HG03025 (cell line): ENCODE measurements around the gene CBR4.

Source experiments
- ATAC-seq: cut with Tn5 transposase; IDR thresholded peaks from one replicate; pipeline ENCODE4 v1.9.1; 2021; ENCODE audit warnings: mild to moderate bottlenecking, moderate library complexity; ENCODE audit not compliant: unreplicated experiment, low FRiP score

Gene CBR4

DNA sequence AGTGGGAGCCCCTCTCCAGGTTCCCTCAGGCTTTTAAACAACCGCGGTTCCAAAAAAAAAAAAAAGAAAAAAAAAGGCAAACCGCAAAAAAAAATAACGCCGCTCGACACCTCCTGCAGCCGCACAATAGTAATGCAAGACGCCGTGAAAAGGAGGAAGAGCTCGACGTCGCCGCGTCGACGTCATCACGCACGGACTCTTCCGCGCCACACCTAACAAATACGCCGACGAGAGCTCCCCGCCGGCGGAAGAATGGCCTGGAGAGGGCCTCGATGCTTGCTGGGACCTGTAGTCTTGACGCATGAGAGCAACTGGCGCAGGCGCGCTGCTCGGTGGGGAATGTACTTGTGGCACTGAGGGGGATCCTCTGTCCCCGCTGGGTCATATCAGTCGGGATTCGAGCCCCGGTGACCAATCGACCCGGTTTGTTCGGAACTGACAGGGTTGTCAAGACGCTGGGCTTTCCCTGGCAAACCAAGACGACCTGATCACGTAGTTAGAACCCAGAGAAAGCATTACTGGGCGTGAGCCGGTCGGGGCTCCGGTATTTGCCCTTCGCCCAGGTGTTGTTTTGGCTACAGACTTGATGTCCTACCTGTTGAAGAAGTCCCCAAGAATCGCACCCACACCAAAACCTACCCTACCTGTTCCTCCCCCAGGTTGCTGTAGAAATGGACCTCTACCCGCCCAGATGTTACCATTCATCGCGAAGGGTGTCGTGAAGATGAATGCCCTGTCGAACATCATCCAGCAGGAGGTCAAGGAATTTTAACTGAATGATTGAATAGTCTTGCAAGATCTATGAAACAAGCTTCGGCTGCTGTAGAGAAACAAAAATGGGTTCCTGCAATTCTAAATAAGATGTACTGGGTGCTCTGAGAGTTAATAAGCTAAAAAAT, at the start of gene CBR4:
CBR4 (minus strand) TSS at position 131 of the 899 bp plus-strand sequence. CDS start 166 bp downstream, outside the sequence.
- ATAC-seq, result peak; percentile 97

DNA sequence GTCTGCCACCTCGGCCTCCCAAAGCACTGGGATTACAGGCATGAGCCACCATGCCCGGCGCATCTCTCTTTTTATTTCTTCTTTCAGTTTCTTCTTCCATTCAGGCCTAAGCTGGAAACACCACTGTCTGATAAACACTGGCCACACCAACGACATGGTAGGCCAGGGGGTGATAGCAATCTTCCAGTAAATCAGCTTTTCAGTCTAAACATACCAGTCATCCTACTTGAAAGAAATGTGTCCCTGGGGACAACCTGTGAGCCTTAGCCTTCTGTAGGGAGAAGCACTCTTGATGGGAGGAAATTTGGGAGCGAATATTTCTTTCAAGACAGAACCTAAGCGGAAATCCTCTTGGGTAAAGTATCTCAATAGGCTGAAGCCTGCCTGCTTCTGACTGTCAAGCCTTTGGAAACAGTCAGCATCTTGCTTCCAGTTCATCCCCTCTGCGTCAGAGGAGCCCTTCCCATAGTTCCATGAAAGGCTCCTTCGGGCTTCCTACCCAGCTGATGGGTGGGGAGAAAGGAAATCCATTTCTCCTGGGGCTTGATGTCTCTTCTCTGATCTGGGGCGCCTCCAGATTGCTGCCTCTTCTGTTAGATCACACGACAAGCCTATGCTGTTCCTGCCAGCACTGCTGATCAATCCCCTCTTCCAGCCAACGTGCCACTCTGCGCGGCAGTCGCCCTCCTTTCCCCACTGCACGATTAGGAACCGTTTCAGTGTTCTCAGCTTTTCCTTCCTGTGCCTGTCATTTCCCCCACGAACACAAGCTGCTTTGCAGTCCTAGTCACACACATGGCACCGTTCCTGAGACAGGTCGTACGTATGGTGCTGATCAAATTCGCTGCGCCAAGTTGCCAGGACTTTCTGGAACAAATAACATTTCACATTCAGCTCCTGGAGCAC, 49.5 kb upstream of the CBR4 start:
- no peak for ATAC-seq

DNA sequence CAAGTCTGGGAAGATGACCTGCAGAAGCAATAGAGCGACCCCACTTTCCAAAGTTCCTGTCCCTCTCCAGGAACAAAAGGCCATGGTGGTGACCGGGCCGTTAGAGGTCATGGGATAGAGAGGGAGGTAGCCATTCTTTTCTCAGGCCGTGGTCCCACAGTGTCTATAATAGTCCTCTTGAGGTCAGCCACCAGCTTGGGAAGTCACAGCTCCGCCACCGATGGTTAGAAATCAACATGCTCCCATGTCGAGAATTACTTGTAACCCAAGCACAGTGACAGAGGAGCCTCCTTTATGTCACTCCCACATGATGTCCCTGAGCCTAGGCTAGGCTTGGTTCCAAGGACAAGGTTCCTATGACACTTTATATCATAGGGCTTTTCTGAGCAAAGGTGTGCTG, 48.3 kb upstream of the CBR4 start:
- no peak for ATAC-seq

DNA sequence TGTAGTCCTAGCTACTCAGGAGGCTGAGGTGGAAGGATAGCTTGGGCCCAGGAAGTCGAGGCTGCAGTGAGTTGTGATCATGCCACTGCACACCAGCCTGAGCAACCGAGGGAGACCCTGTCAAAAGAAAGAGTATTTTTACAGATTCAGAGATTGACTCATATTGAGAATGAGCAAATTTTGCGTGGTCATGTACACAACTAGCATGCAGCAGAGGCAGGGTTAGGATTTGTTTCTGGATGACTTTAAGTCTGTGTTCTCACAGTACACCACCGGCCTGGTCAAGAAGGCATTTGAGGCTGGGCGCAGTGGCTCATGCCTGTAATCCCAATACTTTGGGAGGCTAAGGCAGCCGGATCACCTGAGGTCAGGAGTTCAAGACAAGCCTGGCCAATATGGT, 44.8 kb upstream of the CBR4 start:
- ATAC-seq, result no peak

DNA sequence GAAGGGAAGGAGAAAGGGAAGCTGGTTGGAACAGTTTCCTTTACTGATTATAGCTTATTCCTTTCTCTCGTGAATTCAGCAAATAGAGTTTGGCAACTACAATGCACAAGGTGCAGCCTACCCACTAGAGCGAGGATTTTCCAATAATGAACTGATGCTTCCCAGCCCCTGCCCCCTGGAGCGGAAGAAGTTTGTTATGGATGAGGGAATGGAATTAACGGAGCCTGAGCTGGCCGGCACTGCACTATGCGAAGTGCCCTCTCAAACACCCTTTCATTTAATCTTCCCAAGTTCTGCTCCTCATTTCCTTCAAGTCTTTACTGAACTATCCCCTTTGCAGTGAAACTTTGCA, 42.5 kb upstream of the CBR4 start:
- no peak for ATAC-seq

DNA sequence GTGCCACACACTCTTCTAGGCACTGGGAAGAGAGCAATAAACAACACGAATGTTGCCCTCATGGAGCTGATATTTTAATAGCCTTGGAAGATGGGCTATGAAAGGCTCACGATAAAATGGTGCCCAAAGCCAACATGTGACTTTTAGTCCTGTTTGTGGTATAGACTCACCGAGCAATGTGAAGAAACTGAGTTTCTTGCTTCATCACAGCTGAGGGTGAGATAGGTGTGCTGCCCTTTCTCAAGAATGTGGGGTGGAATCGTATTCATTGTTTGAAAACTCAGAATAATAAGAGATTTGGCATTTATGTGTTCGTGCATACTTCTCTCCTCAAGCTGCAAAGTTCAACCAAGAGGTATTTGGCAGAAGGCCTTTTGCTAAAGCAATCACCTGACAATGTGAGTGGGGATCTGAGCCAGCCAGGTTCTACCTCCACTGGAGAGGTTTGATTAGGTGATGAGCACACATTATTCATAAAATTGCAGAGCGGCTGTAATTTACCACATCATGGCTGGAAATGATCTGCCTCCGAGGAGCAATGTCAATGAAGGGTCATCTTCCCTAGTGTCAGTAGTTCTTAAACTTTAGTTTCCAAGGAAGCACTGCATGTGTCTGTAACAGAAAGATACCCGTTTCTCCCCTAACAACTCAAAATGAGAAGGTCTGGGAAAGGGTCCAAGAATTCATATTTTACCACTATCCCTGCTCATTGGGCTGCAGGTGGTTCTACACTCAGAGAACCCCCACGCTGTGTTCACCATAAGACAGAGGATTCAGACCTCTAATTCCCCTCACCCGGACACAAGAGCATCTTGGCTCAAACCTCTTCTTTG, 41.9 kb upstream of the CBR4 start:
- no peak for ATAC-seq

DNA sequence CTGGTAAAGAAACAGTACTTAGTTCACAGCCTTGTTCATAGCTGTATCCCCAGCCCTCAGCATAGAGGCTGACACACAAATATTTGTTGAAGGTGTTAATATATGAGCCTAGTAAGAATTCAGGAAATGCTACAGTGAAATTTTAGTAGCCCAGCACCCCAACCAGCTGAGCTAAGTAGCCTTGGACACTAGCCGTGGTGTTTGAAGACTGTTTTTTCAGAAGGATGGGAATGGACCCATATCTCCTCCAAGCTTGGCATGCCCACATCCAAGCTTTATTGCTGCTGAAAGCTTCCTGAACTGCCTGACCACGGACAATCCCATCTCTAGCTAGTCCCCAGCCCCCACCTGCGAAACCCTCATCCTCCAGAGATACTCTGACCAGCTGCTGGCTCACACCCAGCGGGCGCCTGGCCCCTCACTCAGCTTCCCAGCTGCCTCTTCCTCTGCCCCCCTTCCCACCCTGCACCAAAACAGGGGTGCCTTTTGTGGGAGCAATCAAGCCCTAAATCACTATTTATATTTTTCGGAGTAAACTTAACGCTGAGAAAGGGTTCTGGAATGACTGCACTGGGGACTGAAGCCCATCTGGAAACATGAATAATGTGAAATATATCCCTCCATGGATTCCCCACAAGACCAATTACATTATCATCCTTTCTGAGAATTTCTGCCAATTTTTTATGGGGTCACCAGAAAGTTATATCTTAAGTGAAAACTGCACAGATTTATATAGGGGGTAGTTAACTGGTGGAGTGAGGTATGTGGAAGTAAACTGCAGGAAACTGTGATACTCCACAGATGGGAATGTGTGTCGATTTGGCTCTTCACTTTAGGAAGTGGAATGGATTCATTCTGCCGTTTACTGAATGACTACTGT, 41.1 kb upstream of the CBR4 start:
- ATAC-seq, result no peak

DNA sequence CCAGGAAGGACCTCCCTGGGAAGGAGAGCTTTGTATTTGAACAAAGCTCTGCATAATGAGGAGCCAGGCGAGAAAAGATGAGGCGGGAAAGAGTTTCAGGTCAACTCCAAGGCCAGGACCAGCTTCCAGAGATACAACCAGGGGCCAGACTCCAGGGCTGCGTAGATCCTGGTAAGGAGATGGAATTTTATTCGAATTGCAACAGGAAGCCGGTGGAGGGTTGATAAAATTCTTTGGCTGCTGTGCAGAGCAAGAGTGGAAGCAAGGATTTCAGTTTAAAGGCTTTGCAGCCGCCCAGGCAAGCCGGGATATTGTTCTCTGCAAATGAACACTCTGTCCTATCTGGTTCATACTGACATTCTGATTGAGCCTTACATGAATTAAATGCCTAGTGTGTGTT, 40.2 kb upstream of the CBR4 start:
- no peak for ATAC-seq

DNA sequence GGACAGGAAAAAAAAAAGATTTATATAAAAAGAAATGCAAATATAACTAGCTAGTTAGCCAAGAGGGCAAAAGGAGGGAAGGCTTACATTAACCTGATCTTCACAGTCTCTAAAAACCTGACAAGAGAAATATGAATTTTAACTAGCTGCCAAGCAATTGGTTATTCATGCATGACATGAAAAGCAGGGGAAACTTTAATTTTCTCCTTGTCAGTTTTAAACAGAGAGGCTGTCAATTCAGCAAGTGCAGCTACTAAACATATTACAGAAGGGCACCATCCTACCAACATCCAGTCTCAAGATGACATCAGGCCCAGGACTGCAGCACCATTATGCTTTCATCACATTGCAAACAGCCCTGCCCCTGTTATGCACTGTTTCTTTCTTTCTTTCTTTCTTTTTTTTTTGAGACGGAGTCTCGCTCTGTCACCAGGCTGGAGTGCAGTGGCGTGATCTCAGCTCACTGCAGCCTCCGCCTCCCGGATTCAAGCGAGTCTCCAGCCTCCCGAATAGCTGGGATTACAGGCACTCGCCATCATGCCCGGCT, 38.9 kb upstream of the CBR4 start:
- ATAC-seq, result no peak

DNA sequence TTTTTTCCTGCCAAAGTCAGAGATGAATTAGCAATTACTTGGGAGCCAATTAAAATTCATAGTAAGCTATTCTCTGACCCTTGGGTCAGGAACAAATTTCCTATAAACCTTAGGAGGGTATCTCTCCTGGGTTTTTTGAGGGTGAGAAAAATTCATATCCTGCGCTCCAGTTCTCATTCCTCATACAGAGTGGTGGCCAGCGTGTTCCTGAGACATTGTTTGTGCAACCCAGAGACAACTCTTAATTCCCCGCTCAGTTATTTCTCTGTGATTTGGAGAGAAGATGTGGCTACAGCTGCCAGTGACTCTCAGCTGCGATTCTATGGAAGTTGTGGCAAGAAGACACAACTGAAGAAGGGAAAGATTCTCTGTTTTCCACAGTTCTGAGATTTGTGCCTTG, 37.9 kb upstream of the CBR4 start:
- no peak for ATAC-seq

DNA sequence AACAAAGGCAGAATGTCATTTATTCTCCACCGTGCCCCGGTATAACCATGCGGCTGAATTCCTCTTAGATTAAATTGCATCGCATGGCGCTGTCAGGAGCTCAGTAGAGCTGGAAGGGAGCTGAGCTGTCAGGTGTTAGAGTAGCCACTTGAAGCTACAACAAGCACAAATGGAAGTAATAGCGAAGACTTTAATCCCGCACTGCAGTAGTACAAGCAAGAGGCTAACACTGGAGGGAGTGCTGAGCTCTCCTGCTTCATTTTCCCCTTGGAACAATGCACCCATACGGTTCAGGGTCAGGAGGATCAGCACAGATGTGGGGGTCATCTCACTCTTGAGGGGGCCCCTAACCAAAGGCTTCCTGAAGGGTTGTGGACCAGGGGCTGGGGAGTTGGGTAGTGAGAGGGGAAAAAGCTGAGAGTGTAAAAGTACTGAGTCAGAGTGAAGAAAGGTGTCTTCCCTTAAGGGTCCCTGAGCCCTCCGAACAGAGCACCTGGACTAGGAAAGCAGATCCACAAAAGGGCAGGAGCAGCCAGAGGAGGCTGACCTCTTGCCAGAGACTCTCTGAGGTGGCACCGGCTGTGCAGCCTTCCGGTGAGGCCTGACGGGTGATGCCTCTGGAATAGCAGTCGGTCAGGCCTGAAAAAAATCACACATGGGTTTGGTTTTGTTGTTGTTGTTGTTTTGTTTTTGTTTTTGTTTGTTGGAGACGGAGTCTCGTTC, 36.0 kb upstream of the CBR4 start:
- ATAC-seq, result no peak

DNA sequence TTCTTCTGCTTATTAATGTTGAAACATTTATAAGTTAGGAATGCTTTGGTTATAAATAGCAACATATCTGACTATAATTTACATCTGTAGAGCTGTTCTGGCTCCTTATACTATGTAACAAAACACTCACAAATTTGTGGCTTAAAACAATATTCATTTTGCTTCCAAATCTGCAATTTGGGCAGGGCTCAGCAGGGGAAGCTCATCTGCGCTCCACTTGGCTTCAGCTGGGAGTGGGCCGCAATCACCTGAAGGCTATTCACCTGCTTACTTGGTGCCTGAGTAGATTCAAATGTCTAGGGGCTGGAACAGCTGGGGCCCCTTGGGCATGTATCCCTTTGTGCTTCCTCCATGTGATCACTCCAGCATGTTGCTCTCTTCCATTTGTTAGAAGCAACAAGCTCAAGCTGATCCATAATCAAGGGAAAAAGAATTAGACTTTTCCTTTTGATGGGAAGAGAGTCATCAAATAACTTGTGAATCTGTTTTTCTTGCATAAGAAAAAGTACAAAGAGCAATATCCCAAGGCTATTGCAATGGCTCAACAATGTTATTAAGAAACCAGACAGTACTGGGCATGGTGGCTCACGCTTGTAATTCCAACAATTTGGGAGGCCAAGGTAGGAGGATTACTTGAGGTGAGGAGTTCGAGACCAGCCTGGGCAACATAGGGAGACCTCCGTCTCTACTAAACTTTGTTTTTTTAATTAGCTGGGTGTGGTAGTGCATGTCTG, 34.8 kb upstream of the CBR4 start:
- no peak for ATAC-seq

DNA sequence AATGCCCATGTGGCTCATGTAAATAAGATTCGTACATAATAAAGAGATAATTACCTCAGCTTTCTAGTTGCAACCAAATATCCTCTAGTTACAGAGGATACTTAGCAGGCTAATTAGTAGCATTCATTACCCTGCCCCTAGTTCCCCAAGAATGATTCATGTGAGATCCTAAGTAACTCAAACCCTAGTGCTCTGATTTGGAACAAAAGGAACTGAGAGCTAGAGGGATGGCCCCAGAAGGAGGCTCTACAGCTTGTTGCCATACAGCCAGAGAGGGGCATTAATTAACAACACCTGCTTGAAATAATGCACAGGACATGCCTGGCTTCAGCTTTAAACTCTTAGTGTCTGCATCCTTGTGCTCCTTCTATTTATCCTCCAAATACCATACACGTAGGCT, 32.6 kb upstream of the CBR4 start:
- ATAC-seq, result no peak

DNA sequence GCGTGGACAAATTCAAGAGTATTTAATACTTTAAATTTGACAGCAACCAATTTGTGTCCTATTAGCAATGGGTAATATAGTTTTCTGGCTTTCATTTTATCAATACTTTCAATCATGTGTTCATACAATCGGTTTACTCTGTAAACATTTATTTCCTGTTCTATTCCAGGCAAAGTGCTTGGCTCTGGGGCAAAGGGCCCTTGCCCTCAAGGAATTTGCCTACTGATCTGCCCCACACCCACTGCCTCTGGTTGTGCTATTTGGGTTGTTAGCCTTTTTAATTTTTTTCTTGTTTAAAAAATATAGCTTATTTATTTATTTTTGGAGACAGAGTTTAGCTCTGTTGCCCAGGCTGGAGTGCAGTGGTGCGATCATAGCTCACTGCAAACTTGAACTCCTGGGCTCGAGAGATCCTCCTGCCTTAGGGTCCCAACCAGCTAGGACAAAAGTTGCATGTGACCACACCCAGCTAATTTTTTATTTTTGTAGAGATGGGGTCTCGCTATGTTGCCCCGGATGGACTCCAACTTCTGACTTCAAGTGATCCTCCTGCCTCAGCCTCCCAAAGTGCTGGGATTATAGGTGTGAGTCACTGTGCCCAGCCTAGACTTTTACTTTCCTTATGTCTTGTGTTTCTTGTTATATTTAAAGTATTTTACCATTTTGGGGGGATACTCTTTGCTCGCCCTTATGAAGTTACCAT, 30.7 kb upstream of the CBR4 start:
- ATAC-seq, result no peak

DNA sequence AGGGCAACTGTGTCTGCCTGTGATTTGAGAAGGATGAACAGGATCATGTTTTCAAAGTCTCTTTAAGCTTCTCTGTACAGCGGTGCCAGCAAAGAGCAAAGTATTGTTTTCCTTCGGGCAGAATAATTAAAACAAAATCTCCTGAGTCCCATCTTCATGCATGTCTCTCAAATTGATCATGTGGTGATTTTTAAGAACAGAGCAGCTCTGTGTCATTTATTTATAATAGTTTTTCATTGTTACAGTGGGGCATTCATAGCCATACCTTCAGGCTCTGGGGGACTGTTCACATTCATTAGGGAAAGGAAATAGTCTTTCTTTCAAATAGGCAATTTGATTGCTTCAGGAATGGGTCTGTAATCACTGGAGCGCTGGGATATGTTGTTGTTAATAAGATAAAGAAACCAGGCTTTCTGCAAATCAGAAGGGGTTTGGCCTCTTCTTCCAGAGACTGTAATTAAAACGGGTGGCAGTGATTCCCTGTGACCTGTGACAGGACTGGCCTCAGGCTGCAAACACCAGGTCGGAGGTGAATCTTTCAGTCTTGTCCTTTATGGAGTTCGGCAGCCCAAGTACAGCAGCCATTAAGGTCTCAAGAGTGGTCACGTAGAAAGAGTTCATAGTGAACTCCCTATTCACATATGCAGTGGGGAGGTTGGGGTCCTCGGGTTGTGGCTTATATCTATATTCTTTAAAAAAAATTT, 29.3 kb upstream of the CBR4 start:
- no peak for ATAC-seq

DNA sequence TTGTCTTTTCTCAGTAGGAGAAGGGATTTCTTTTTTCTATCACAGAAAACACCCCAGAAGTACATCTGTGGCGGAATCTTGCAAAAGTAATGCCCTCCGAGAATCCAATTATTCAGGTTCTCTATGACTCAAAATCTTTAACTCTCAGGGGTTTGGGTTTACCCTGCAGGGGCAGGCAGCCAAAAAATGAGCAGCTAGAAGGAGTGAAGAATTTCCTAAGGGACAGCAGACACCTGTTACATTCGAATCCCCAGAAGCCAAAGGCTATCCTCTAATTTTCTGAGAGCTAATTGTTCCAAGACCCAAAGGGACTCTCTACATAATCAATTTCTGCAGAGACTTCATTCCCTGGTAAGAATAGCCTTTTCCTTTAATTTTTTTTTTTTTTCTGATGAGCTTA, 27.5 kb upstream of the CBR4 start:
- ATAC-seq, result no peak
